ENCODE measurements around the gene SMIM43. TPM values are rescaled to one million over a fixed set of nuclear protein-coding genes. Genes with fewer than 3 reads are reported as not detected.

Gene SMIM43
- total RNA-seq, 1 experiment from 2014 or later, result not detected

DNA sequence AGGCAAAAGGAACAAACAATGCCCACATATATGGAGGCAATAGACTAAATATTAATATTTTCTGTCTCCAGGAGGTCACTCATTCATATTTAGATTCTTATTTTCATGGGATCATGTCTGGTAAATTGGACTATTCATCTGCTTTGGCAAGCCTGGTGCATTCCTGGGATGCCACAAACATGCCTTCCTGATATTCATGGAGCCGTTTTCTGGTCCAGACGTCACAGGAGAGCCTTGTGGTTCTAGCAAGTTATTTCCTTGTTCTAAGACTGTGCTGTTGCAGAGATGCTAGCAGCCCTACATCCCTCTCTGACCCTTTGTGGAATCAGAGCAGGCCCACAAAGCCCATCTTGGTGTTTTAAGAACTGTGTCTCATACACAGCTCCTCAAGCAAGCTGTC lies 20.0 kb upstream of the SMIM43 start:
- TF ChIP-seq RAD21 (IDR thresholded peaks at IDR 0.05; ENCODE audit: low read depth) (no peak), POLR2A (IDR thresholded peaks at IDR 0.05; ENCODE audit: borderline replicate concordance, extremely low read depth, insufficient read depth, insufficient read length) (no peak), SIN3A (IDR thresholded peaks at IDR 0.05; ENCODE audit: low read depth) (no peak), ELF1 (IDR thresholded peaks at IDR 0.05; ENCODE audit: borderline replicate concordance, low read depth) (no peak), CEBPB (IDR thresholded peaks at IDR 0.05; ENCODE audit: low read depth) (no peak), SP1 (IDR thresholded peaks at IDR 0.05; ENCODE audit: low read depth) (no peak), EGR1 (IDR thresholded peaks at IDR 0.05; ENCODE audit: low read depth) (no peak), YY1 (IDR thresholded peaks at IDR 0.05; ENCODE audit: extremely low read depth, insufficient replicate concordance, low read depth, low read length) (no peak), TCF7L2 (IDR thresholded peaks at IDR 0.05; ENCODE audit: borderline replicate concordance, extremely low read depth, insufficient read depth, insufficient read length) (no peak), EZH2 (IDR thresholded peaks at IDR 0.05) (no peak), FOSL1 (IDR thresholded peaks at IDR 0.05; ENCODE audit: low read depth) (no peak), CBX3 (IDR thresholded peaks at IDR 0.05; ENCODE audit: low read depth) (no peak)
- TF ChIP-seq, protein P1, sequence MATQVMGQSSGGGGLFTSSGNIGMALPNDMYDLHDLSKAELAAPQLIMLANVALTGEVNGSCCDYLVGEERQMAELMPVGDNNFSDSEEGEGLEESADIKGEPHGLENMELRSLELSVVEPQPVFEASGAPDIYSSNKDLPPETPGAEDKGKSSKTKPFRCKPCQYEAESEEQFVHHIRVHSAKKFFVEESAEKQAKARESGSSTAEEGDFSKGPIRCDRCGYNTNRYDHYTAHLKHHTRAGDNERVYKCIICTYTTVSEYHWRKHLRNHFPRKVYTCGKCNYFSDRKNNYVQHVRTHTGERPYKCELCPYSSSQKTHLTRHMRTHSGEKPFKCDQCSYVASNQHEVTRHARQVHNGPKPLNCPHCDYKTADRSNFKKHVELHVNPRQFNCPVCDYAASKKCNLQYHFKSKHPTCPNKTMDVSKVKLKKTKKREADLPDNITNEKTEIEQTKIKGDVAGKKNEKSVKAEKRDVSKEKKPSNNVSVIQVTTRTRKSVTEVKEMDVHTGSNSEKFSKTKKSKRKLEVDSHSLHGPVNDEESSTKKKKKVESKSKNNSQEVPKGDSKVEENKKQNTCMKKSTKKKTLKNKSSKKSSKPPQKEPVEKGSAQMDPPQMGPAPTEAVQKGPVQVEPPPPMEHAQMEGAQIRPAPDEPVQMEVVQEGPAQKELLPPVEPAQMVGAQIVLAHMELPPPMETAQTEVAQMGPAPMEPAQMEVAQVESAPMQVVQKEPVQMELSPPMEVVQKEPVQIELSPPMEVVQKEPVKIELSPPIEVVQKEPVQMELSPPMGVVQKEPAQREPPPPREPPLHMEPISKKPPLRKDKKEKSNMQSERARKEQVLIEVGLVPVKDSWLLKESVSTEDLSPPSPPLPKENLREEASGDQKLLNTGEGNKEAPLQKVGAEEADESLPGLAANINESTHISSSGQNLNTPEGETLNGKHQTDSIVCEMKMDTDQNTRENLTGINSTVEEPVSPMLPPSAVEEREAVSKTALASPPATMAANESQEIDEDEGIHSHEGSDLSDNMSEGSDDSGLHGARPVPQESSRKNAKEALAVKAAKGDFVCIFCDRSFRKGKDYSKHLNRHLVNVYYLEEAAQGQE (IDR thresholded peaks at IDR 0.05; ENCODE audit: low read depth), result no peak
- TF ChIP-seq, protein P2, sequence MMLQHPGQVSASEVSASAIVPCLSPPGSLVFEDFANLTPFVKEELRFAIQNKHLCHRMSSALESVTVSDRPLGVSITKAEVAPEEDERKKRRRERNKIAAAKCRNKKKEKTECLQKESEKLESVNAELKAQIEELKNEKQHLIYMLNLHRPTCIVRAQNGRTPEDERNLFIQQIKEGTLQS (IDR thresholded peaks at IDR 0.05), result no peak
- TF ChIP-seq, protein P3, sequence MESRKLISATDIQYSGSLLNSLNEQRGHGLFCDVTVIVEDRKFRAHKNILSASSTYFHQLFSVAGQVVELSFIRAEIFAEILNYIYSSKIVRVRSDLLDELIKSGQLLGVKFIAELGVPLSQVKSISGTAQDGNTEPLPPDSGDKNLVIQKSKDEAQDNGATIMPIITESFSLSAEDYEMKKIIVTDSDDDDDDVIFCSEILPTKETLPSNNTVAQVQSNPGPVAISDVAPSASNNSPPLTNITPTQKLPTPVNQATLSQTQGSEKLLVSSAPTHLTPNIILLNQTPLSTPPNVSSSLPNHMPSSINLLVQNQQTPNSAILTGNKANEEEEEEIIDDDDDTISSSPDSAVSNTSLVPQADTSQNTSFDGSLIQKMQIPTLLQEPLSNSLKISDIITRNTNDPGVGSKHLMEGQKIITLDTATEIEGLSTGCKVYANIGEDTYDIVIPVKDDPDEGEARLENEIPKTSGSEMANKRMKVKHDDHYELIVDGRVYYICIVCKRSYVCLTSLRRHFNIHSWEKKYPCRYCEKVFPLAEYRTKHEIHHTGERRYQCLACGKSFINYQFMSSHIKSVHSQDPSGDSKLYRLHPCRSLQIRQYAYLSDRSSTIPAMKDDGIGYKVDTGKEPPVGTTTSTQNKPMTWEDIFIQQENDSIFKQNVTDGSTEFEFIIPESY (IDR thresholded peaks at IDR 0.05; ENCODE audit: extremely low read depth, insufficient replicate concordance, low read length), result no peak
- TF ChIP-seq, protein P4, sequence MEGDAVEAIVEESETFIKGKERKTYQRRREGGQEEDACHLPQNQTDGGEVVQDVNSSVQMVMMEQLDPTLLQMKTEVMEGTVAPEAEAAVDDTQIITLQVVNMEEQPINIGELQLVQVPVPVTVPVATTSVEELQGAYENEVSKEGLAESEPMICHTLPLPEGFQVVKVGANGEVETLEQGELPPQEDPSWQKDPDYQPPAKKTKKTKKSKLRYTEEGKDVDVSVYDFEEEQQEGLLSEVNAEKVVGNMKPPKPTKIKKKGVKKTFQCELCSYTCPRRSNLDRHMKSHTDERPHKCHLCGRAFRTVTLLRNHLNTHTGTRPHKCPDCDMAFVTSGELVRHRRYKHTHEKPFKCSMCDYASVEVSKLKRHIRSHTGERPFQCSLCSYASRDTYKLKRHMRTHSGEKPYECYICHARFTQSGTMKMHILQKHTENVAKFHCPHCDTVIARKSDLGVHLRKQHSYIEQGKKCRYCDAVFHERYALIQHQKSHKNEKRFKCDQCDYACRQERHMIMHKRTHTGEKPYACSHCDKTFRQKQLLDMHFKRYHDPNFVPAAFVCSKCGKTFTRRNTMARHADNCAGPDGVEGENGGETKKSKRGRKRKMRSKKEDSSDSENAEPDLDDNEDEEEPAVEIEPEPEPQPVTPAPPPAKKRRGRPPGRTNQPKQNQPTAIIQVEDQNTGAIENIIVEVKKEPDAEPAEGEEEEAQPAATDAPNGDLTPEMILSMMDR (IDR thresholded peaks at IDR 0.05 in 2 of 3, conservative IDR thresholded peaks at IDR 0.05 in 1 of 3; ENCODE audit: borderline replicate concordance in 1 of 3, insufficient read depth in 1 of 3, low read depth in 2 of 3, low read length in 2 of 3), result no peak
- H3K36me3 ChIP-seq (ENCODE audit: control insufficient read depth in 1 of 2, insufficient read depth in 2 of 2, low read length in 2 of 2), result no peaks in the 10 kb centered on the region
- H3K4me2 ChIP-seq (ENCODE audit: low read length), result no peak overlapping the region
- H3K9me2 ChIP-seq (ENCODE audit: insufficient read depth), result no peaks in the 10 kb centered on the region
- intact Hi-C loops (cut with micrococcal nuclease), result no loop called here
- H4K20me1 ChIP-seq (ENCODE audit: insufficient read depth), result no peaks in the 10 kb centered on the region
- ChIA-PET POLR2A (interaction anchor here (1.9 kb wide), 1 partner anchor 16 kb away, joined by 6 read pairs; the partner anchor contains the start of gene EXOSC9), CTCF (no interaction called here), RAD21 (ENCODE audit: low non-redundant PET in 1 of 2, low total read pairs in 2 of 2, uncharacterized antibody in 2 of 2, unreplicated experiment in 2 of 2) (no interaction called here)
- H3K27ac ChIP-seq (ENCODE audit: low read depth, low read length), result no peak overlapping the region
- no peaks in the 10 kb centered on the region for H3K79me2 ChIP-seq (ENCODE audit: insufficient read depth, low read length)
- H3K9ac ChIP-seq (ENCODE audit: low read length), result no peak overlapping the region
- H3K9me3 ChIP-seq (ENCODE audit: control insufficient read depth in 1 of 2, insufficient read depth in 1 of 2, low read depth in 1 of 2, low read length in 2 of 2), result no peaks in the 10 kb centered on the region
- no peaks in the 10 kb centered on the region for H3K4me1 ChIP-seq (ENCODE audit: control insufficient read depth in 1 of 2, insufficient read depth in 2 of 2, low read length in 2 of 2)
- DNase-seq (ENCODE audit: low read depth, low spot score) (no peak), ATAC-seq (no peak)
- no peak overlapping the region for H2AFZ ChIP-seq (ENCODE audit: low read depth, low read length, poor library complexity, severe bottlenecking)
- no peaks in the 10 kb centered on the region for H3K27me3 ChIP-seq (ENCODE audit: insufficient read depth, low read length)
- BruUV-seq (replicated peaks), result no TSS peak
- H3K4me3 ChIP-seq (replicated peaks in 1 of 2; ENCODE audit: low read depth in 1 of 2, low read length in 2 of 2), result no peak overlapping the region
